Stimulated activated naive CD4-positive, alpha-beta T cell treated with Interleukin-2 at 50 U/mL for 16 hours (primary cell): Measurements from ENCODE around the gene SAP30L.
A peak's percentile ranks its signal among the peaks of the same experiment; 100 is the strongest.

ENCODE experiments used
- DNase-seq: peaks from one replicate; lab custom pipeline; 2025; lab: John Stamatoyannopoulos, UW

The SAP30L gene, protein sequence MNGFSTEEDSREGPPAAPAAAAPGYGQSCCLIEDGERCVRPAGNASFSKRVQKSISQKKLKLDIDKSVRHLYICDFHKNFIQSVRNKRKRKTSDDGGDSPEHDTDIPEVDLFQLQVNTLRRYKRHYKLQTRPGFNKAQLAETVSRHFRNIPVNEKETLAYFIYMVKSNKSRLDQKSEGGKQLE

DNA sequence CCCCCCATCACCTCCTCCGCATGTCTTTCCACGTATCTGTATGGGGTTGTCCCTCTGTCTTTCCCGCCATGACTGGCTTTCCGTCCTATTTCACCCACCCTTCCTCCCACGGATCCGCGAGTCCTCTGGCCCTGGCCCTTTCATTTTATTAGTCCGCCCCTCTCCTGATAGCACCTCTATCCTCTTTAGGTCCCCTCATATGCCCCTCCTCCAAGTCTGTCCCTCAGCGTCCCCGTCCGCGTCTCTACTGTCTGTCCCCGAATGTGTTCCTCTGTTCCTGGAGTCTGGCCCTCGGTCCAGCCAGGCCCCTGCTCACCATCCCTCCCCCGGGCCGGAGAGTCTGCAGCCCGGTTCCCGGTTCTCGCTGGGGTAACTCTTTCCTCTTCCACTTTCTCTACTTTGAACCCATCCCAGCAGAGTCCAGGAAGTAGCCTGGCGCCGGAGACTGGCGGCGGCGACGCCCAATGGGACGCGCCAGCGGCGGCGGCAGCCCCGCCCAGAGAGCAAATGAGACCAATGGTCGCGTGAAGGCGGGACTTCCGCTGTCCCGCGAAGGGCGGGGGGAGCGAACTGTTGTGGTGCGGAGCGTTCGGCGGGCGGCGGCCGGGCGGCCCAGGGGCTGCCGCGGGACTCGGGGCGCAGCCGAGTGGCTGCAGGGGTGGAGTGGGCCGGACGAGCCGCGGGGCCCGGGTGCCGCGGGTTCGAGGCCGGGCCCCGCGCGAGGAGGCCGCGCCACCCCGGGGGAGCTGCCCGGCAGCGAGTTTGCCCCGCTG, at the start of gene SAP30L:
SAP30L (plus strand) TSS at position 576 of the 773 bp plus-strand sequence. CDS start 608 bp downstream, outside the sequence.
- peak; percentile 93 for DNase-seq

DNA sequence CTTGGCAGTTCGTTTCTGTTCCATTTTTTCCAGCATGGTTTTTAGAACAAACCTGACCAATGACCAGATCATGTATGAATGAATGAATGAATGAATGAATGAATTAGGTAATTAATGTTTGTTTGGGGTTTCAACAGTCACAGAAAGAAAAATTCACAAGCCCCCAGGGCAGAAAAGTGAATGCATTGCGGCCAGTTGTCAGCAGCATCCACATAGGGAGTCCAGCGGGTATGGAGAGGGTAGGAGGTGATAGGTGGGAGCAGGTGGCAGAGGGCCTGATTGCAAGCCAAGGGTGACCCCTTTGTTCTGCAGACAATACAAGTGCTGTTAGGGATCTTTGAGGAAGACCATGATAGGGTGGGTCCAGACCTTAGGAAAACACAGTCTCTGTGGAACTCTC, 49.7 kb upstream of the SAP30L start:
- no peak for DNase-seq

DNA sequence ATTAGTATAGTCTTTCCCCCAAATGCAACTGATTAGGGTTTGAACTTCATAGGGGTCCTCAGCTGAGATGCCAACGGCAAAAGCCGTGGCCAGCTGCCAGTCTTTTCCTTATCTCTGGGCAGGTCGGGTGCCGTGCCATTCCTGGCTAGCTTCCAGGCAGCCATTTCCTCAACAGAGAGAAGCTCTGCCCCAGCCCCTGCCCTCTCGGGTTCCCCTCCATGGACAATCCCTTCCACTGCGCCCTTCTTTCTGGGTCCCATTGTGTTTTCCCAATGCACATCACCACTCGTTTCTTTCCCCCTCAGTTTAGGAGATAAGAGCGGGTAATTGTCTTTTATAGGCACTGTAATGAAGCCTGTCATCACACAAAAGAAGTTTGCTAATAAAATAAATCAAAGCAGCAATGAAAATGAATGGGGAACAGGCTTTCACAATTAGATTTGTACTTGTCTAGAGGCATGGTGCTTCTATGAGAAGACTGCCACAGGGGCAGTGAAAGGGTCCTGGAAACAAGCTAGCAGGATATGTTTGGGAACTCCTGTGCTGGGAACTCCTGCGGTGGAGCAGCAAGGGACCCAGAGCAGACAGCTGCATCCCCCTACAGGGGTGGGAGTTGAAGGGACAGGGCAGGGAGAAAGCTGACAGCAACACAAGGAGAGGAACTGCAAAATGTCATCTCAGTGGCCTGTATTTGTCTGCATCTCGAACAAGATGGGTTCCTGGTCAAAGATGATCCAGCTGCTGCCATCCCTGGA, 48.0 kb upstream of the SAP30L start:
- no peak for DNase-seq

DNA sequence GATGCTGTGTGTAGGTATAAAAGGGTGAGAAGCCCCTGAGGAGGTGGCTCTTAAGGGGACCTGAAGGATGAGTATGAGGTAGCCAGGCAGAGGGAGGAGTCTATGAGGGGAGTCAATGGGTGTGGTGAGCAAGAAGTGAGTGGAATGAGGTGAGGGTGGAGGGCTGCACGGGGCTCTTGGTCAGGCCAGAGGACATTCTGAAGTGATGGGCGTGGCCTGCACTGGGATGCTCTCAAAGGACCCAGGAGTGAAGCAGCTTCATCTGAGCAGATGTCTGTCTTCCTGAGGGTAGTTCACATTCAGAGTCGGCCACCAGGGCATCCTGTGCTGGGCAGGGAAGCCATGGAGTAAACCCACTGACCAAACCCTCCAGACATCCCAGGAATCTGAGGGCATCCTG, 45.1 kb upstream of the SAP30L start:
- no peak for DNase-seq

DNA sequence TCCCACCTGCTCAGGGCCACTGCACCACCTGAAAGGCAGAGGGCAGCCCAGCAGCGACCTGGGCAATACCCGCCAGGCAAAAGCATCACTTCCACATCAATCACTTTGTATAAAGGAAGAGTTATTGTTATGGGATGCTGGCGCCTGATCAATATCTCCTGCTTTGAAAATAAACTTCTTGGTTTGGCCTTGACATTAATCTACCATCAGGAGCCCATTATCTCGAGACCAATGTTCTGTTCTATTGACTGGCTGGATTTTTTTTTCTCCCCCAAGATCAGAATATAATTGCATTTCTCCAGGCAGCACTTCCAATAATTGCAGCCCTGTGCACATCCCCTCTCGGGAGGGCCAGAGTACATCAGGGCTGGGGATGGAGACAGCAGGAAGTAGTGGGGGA, 44.4 kb upstream of the SAP30L start:
- DNase-seq, result no peak

DNA sequence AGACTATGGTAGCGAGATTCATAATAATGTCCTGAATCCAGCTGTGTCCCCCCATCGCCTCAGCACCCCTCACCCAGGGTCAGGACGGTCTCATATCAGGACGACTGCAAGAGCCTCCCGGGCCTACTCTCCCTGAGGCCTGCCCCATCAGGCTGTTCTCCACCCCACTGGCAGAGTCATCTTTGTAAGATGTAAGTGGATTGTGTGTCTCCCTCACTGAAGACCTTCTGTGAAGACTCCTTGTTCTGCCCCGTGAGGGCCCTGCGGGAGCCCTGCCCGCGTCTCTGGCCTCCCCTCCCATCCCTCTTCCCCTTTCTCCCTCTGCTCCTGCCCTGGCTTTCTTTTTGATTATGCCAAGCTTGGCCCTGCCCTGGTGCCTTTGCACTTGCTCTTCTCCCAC, 43.9 kb upstream of the SAP30L start:
- DNase-seq, result no peak

DNA sequence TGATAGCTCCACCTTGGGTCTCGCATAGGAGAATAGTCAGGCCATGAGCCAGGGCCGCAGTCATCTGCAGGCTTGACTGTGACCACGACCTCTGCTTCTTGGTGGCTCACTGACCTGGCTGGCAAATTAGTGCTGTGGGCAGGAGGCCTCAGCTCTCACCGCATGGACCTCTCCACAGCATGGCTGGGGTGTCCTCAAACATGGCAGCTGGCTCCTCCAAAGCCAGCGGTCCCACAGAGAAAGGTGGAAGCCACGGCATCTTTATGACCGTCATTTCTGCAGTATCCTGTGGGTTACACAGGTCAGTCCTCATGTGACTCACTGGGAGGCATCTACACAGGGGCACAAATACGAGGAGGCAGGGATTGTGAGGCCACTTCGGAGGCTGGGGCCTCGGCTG, 43.2 kb upstream of the SAP30L start:
- DNase-seq, result no peak

DNA sequence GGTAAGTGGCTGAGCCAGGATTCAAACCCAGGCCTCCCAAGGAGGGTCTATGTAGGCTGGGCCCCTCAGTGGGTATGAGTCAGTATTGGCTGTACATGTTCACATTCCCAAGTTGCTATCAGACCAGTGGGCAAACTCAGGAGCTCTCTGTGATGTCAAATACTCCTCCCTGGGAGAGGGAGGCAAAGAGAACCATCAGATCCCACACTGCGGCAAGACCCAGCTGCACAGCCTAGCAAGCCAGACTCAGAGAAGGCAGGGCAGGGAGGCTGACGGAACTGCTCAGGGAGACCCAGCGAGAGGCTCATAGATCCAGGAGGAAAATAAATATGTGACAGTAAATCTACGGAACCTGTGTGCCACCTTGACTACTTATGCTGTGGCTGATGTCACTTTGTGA, 42.6 kb upstream of the SAP30L start:
- no peak for DNase-seq

DNA sequence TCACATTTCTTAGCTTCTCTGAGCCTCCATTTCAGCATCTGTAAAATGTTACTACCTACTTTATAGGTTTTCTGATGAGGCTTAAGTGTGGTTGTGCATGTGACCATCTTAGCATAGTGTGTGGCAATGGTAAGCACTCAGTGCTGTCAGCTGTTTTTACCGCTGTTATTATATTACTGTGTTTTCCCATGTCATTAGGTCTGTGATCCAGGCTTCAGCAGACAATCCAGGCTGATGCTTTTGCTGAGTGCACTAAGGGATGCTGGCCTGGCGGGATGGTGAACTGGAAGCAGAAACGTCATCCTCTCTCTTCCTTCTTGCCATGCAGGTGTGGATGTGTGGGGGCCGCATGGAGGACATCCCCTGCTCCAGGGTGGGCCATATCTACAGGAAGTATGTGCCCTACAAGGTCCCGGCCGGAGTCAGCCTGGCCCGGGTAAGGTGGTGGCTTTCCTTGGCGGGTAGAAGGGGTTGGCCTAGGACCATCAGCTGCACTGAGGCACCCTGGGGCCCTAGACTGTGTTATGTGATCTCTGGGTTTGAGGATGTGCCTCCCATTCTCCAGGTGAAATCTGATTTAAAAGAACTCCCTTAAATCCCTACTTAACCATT, 41.9 kb upstream of the SAP30L start:
- no peak for DNase-seq

DNA sequence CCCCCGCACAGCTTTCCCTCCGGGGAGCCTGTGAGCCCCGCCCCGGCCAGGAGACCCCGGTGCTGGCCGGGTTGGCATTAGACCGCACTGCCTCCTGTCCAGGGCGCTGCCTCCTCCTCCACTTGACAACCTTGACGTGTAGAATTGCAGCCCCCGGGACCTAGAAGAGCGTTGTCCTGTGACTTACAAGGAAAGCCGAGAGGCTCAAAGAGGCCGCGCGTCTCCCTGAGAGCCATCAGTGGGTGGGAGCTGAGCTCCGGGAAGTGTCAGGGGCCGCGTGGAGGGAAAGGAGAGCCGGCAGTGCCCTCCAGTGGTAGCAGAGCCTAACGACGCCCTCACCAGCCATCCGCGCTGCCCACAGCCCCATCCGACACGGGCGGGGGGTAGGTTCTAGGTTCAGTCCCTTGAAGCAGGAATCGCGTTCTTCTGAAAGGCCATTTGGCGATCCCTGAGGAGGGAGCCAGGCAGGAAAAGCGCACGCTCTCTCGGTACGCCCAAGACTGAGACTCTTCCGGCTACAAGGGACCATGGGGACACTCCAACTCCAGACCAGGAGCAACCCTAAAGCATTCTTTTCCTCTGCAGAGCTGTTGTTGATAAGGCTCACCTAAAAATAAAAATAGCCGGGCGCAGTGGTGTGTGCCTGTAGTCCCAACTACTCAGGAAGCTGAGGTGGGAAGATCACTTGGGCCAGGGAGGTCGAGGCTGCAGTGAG, 40.6 kb upstream of the SAP30L start:
- DNase-seq, result peak; percentile 67

DNA sequence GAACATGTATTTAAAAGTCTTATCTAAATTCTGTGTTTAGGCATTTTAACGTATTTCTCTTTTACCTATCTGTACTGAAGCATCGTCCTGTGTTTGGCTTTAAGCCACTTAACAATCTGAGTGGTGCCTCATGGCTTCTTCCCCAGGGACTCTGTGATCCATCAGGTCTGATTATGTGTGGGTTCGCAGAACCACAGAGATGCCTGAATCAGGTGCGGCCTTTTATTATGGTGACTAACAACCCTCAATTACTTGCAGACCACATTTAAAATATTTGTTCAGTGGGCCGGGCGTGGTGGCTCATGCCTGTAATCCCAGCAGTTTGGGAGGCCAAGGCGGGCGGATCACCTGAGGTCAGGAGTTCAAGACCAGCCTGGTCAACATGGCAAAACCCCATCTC, 39.6 kb upstream of the SAP30L start:
- DNase-seq, result no peak

DNA sequence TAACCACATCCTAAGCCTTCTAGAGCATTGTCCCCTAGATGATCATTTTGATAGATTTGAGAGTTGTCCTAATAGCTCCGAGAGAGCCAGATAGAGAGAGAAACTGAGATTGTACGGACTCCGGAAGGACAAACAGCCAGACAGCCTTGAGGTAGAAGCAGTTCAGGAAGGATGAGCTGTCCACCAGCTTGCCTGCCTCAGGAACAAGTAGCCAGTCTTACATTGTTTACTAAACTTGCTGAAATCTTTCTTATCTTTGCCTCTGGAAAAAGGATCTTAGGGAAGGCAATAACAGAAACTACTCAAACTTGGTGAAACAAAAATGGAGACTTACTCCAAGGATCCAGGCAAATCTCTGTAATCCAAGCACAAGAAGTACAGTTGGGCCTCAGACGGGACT, 39.0 kb upstream of the SAP30L start:
- DNase-seq, result no peak

DNA sequence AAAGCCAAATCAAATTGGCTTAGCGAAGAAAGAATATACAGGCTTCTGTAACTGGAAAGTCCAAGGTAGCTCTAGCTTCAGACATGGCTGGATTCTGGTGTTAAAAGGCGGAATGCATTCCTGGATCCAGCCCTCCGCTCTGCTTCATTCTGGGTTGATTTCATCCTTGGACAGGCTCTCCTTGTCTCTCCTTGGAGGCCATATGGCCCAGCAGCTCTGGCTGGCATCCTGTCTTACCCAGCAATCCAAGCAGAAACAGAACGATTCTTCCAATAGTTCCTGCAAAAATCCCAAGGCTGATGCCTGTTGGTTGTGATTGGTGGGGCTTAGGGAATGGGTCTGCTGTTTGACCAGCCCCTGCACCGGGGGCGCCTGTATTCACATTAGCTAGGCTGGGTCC, 37.0 kb upstream of the SAP30L start:
- DNase-seq, result no peak

DNA sequence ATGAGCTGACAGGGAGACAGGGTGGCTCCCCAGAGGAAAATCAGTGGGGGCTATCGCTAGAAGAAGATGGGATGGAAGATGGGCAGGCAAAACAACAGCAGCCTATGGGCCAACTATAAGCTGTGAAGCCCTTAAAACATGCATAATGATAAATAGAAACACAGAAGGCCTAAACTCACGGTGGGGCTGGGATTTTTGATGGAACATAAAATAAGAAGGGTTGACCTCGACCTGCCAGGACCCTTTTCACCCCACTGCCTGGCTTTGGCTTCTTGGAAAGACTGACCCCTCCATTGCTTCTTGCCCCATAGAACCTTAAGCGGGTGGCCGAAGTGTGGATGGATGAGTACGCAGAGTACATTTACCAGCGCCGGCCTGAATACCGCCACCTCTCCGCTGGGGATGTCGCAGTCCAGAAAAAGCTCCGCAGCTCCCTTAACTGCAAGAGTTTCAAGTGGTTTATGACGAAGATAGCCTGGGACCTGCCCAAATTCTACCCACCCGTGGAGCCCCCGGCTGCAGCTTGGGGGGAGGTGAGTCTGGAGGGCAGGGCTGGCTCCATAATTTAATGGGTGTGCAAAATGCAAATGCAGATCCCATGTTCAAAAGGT, 36.5 kb upstream of the SAP30L start:
- no peak for DNase-seq

DNA sequence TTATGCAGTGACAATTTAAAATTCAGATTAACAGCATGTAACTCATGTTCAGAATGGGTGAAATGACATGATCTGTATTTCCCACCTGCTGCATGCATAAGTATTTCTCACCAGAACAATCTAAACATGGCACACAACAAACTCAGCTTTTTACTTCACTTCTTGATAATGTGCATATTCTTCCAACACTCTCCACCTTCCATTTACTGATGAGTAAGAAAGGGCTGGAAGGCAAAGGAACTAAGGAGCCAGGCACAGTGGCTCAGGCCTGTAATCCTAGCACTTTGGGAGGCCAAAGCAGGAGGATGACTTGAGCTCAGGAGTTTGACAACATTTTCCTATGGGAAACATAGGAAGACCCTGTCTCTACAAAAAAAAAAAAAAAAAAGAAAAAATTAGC, 35.8 kb upstream of the SAP30L start:
- DNase-seq, result no peak

DNA sequence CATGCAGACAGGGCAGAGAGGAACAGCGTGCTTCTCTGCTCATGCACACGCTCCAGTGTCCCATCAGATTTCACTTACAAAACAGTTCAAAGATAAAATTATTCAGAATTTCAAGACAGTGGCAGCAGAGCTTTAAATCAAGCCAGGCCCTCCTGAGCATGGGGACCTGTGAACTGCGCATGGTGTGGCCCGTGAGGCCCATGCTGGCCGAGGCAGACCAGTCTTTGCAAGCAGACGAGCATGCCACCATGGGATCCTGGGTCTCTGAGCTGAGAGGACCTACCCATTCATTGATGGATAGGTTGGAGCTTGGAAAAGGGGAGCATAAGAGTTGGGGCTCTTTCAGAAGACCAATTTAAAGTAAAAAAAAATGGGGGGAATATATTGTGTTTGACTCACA, 35.0 kb upstream of the SAP30L start:
- no peak for DNase-seq

DNA sequence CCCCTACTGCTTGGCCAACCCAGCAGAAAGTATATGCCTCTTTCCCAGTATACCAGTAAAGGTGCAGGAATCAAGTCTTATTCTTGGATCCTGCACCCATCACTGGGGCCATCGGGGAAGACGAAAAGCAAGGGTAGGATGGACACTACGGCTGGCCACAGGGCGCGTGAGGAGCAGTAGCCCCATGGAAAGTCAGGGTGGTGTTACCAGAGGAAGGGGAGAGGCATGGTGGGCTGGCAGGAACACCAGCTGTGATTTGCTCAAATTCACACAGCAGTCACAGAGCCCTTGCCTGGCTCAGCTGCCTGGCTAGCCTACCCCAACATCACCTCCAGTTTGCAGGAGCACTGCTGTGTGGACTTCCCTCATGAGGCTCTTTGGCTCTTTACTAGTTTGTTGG, 34.5 kb upstream of the SAP30L start:
- no peak for DNase-seq

DNA sequence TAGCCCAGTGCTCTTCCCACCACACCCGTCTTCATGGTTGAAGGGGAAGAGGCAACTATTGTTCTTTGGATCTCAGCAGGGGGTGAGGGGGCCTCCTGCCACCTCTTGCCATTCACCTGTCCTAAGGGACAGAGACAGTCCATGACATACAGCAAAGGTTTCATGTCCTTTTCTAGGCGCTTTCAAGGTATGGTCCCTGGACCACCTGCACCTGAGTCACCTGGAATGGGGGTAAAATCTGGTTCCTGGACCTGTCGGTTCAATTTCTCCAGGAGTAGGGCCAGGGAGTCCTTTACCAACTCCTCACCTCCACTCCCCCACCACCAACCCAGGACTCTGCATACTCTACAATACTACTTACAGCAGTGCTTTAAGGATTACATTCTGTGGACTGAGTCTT, 33.5 kb upstream of the SAP30L start:
- no peak for DNase-seq

DNA sequence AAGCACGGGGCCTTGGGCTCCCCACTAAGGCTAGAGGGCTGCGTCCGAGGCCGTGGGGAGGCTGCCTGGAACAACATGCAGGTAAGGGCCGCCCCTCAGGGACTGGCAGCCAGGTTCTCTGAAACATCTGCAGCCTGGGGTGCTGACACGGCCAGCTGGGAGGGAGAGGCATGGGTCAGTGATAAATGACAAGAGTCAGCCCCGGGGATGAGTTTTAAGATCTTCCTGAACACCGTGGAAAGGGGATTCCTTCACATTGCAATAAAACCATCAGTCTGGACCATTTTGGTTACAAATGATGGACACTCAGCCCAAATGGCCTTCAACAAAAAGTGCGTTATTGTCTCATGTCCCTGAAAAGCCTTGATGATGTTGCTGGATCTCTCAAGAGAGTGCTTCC, 32.9 kb upstream of the SAP30L start:
- DNase-seq, result no peak

DNA sequence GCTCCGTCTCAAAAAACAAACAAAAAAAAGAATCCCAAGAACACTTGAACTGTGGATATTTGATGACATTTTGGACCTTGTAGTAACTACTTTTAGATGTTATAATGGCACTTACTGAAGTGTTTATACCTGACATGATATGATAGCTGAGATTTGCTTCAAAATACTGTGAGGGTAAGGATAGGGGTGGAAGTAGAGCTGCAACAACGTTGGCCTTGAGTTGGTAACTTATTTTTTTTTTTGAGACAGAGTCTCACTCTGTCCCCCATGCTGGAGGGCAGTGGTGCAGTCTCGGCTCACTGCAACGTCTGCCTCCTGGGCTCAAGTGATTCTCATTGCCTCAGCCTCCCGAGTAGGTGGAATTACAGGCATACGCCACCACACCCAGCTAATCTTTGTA, 30.7 kb upstream of the SAP30L start:
- DNase-seq, result no peak

DNA sequence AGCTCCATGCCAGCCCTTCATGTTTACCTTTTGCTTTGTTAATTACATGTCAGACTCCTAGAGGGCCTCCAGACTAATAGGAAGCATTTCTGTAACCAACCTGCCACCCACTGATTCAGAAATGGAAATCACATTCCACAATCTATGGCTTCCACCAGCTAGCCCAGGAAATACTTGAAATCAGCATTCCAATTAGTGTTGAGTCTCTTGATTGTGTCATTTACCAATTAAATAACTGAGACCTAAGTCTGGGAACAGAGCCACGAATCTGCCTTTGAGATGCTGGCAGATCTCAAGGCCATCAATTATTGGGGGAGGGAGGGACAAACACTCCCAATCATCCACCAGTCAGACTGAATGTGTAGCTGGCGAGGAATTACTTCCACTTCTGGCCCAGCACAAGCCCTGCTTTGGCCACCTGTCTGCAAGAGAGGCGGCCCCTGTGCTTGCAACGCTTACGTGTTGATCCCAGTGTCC, 27.4 kb upstream of the SAP30L start:
- DNase-seq, result no peak

DNA sequence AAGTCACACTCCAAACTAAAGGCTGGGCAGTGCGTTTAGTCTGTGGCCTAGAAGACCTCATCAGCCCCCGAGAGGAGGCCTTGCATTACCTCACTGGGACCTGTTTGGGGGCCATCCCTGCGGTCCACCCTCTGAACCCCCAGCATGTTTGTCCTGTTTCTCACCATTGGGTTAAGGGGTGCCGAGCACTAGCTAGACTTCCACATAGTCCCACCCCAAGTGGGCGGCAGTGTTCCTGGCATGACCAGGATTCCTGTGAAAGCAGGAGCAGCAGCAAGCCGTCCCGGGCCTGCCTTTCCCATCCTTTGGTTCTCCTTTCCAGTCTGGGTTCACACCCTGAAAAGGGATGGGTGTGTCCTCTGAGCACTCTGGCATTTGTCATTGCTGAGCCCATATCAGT, 26.6 kb upstream of the SAP30L start:
- DNase-seq, result no peak
